Measurements from ENCODE around the gene C19orf81. TPM values are rescaled to one million over a fixed set of nuclear protein-coding genes. Genes with fewer than 3 reads are reported as not detected.

Gene C19orf81
- total RNA-seq, 3 donors from 2014 or later: not detected

DNA sequence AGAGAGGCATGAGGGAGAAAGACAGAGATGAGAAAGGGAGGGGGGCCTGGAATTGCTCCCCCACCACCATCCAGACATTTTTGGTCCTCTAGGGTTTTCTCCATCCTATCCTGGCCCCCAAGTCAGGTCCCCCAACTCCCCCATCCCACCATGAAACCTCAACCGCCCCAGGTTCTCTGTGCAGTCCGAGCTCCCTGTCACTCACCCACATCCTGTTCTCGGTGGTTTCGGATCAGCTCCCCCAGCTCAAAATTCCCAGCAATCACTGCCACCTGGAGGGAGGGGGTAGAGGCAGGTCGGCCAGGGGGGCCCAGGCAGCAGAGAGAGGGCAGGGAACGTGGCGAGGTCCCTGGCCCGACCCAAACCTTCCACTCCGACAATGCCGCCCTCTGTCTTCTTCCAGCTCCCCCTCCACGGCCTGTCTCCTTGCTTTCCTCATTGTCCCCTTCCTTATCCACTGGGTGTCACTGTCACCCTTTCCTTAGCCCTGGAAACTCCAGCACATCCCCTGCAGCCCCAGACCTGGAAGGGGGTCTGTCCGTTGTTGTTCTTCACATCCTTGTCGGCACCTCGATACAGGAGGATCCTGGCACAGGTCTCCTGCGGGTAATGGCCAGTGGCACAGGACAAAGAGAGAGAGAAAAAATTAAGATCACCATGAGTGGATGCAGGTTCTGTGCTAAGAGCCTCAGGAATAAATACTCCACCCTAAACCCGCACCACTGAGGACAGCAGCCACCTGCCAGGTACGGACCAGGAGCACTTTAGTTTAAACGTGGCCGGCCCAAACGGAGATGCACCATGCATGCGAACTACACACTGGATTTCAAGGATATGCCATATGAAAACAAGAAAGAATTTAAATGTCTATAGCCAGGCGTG is 54.9 kb downstream of the C19orf81 start:
- no peak for DNase-seq (ENCODE audit: low spot score in 2 of 2)
- Histone ChIP-seq H3K27ac (no peak overlapping the region), H3K4me3 (no peak overlapping the region), H3K9me3 (no peaks in the 10 kb centered on the region), H3K36me3 (no peaks in the 10 kb centered on the region), H3K27me3 (peaks cover 2 to 27% of the 10 kb centered on the region in 2 donors), H3K4me1 (no peaks in the 10 kb centered on the region)
- intact Hi-C loops (cut with DNase I; ENCODE audit: low total_unique reads): no loop called here
- no peak for TF ChIP-seq POLR2A (IDR thresholded peaks at IDR 0.05)
- TF ChIP-seq, protein P1, sequence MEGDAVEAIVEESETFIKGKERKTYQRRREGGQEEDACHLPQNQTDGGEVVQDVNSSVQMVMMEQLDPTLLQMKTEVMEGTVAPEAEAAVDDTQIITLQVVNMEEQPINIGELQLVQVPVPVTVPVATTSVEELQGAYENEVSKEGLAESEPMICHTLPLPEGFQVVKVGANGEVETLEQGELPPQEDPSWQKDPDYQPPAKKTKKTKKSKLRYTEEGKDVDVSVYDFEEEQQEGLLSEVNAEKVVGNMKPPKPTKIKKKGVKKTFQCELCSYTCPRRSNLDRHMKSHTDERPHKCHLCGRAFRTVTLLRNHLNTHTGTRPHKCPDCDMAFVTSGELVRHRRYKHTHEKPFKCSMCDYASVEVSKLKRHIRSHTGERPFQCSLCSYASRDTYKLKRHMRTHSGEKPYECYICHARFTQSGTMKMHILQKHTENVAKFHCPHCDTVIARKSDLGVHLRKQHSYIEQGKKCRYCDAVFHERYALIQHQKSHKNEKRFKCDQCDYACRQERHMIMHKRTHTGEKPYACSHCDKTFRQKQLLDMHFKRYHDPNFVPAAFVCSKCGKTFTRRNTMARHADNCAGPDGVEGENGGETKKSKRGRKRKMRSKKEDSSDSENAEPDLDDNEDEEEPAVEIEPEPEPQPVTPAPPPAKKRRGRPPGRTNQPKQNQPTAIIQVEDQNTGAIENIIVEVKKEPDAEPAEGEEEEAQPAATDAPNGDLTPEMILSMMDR (IDR thresholded peaks at IDR 0.05): peak in 1 of 3 donors; percentile 7
- TF ChIP-seq POLR2AphosphoS5 (IDR thresholded peaks at IDR 0.05): no peak

DNA sequence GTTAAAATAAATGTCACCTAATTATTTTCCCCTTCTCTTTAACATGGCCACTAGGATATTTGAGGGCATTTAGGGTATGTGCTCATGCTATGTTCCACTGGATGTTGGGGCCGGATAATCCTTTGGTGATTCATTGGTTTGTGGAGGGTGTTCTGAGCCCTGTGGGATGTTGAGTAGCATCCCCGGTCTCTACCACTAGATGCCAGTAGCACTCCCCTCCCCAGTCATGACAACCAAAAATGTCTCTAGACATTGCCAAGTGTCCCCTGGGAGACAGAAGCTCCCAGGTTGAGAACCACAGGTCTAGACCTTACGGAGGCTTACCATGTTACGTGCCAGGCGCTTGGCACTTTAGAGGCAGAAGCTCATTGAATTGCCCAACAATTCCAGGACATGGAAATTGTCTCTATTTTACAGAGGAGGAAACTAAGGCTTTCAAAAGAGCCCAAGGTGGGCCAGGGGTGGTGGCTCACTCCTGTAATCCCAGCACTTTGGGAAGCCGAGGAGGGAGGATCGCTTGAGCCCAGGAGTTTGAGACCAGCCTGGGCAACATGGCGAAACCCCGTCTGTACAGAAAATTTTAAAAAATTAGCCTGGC is 56.3 kb downstream of the C19orf81 start:
- Histone ChIP-seq H3K4me1 (no peaks in the 10 kb centered on the region), H3K36me3 (no peaks in the 10 kb centered on the region), H3K4me3 (no peak overlapping the region), H3K27ac (no peak overlapping the region), H3K9me3 (no peaks in the 10 kb centered on the region), H3K27me3 (peaks cover 2 to 32% of the 10 kb centered on the region in 2 donors)
- intact Hi-C loops (cut with DNase I; ENCODE audit: low total_unique reads): no loop called here
- DNase-seq (ENCODE audit: low spot score in 2 of 2): no peak
- TF ChIP-seq, protein P1 (IDR thresholded peaks at IDR 0.05): peak in 2 of 3 donors; percentile 26 to 44
- TF ChIP-seq POLR2AphosphoS5 (IDR thresholded peaks at IDR 0.05): no peak

DNA sequence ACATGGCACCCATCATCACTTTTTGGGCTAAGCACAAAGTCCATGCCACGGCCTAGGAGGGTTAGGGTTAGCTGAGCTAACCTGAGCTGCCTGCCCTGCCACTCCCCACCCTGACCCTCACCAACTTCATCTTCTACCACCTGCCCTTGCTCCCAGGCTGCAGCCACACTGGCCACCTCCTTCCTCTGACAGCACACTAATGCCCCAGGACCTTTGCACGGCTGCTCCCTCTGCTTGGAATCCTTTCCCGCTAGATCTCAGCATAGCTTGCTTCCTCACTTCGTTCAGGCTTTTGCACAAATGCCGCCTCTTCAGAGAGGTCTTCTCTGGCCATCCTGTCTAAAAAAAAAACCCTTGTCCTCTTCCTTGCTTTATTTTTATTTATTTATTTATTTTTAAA is 57.1 kb downstream of the C19orf81 start:
- Histone ChIP-seq H3K9me3 (no peaks in the 10 kb centered on the region), H3K4me3 (no peak overlapping the region), H3K27me3 (peaks cover 2 to 36% of the 10 kb centered on the region in 2 donors), H3K36me3 (no peaks in the 10 kb centered on the region), H3K4me1 (no peaks in the 10 kb centered on the region), H3K27ac (no peak overlapping the region)
- intact Hi-C loops (cut with DNase I; ENCODE audit: low total_unique reads): no loop called here
- TF ChIP-seq POLR2A (IDR thresholded peaks at IDR 0.05) (no peak), POLR2AphosphoS5 (IDR thresholded peaks at IDR 0.05) (no peak)
- TF ChIP-seq, protein P1 (IDR thresholded peaks at IDR 0.05): no peak
- DNase-seq (ENCODE audit: low spot score in 2 of 2): no peak

- Histone ChIP-seq H3K36me3 (no peaks in the 10 kb centered on the region), H3K9me3 (no peaks in the 10 kb centered on the region), H3K27me3 (peaks cover 2 to 22% of the 10 kb centered on the region in 2 donors), H3K4me1 (no peaks in the 10 kb centered on the region), H3K4me3 (no peak overlapping the region), H3K27ac (no peak overlapping the region)
- TF ChIP-seq, protein P1 (IDR thresholded peaks at IDR 0.05): no peak
- no peak for TF ChIP-seq POLR2A (IDR thresholded peaks at IDR 0.05)
- TF ChIP-seq POLR2AphosphoS5 (IDR thresholded peaks at IDR 0.05): no peak
- DNase-seq (ENCODE audit: low spot score in 2 of 2): no peak
- intact Hi-C loops (cut with DNase I; ENCODE audit: low total_unique reads): no loop called here
These were observed 59.1 kb downstream of the C19orf81 start for GRCh38 chr19:50708179-50708879.

Other genes with a start within 250 kb of the C19orf81 start
- gene SPIB, start 230.5 kb upstream of the C19orf81 start, total RNA-seq: under 1 TPM in 1 of 3 donors, not detected in 2; 0.33 TPM
- gene MYBPC2, start 216.6 kb upstream of the C19orf81 start, total RNA-seq: under 1 TPM in 1 of 3 donors, not detected in 2; under 0.01 TPM
- 10 to 100 TPM; 38.0 to 78.2 (median 64.6) TPM for gene EMC10, start 172.9 kb upstream of the C19orf81 start, total RNA-seq
- 1 to 10 TPM in 2 of 3 donors, under 1 TPM in 1; 0.98 to 1.3 (median 1.1) TPM for gene GARIN5A, start 172.6 kb upstream of the C19orf81 start, total RNA-seq
- gene JOSD2, start 138.3 kb upstream of the C19orf81 start, total RNA-seq: 10 to 100 TPM; 14.7 to 26.7 (median 20.3) TPM
- gene ASPDH, start 135.5 kb upstream of the C19orf81 start, total RNA-seq: not detected
- 1 to 10 TPM in 2 of 3 donors, under 1 TPM in 1; 0.16 to 1.3 (median 1.2) TPM for gene LRRC4B, start 81.0 kb upstream of the C19orf81 start, total RNA-seq
- gene SYT3, start 9.6 kb upstream of the C19orf81 start, total RNA-seq: 1 to 10 TPM in 1 of 3 donors, under 1 TPM in 1, not detected in 1; 0.33 to 1.3 TPM
- gene SHANK1, start 70.4 kb downstream of the C19orf81 start, total RNA-seq: under 1 TPM in 2 of 3 donors, not detected in 1; 0.59 to 0.98 TPM
- gene CLEC11A, start 73.9 kb downstream of the C19orf81 start, total RNA-seq: 10 to 100 TPM; 16.4 to 24.3 (median 20.6) TPM
- gene GPR32, start 121.0 kb downstream of the C19orf81 start, total RNA-seq: not detected
- not detected for gene ACP4, start 141.0 kb downstream of the C19orf81 start, total RNA-seq
- gene KLK1, start 174.3 kb downstream of the C19orf81 start, total RNA-seq: under 1 TPM in 2 of 3 donors, not detected in 1; 0.33 to 0.44 TPM
- not detected for gene KLK15, start 184.1 kb downstream of the C19orf81 start, total RNA-seq
- 10 to 100 TPM in 1 of 3 donors, under 1 TPM in 1, not detected in 1; 0.32 to 45.2 TPM for gene KLK3, start 205.5 kb downstream of the C19orf81 start, total RNA-seq
- gene KLK2, start 224.0 kb downstream of the C19orf81 start, total RNA-seq: 10 to 100 TPM in 1 of 3 donors, under 1 TPM in 2; 0.44 to 14.7 (median 0.48) TPM